NCI-H2227 treated with DMSO at 0.1 percent for 48 hours (cell line): ENCODE data around the gene F11R.
"Not testable (repeated sequence)": the region's sequence is repeated elsewhere in the genome, so short reads cannot be mapped to it uniquely, and the experiment has no call there.

ENCODE experiments used
- DNase-seq: peaks from one replicate; lab custom pipeline; 2025; lab: John Stamatoyannopoulos, UW

The F11R gene

GRCh38 chr1:160971618-160972056, 49.3 kb downstream of the F11R start:
- DNase-seq, result no peak

GRCh38 chr1:160963521-160963920, 57.4 kb downstream of the F11R start:
- no peak for DNase-seq

- DNase-seq, result no peak
These were observed 59.5 kb downstream of the F11R start for GRCh38 chr1:160961419-160961818.

- DNase-seq, result no peak
These were observed 64.0 kb downstream of the F11R start for GRCh38 chr1:160956966-160957365.

- DNase-seq, result peak; percentile 3
These were observed 66.5 kb downstream of the F11R start, which contains the start of gene ITLN2 for GRCh38 chr1:160954158-160955104. ITLN2 (minus strand) TSS chr1:160954809; CDS start chr1:160954741, 68 bp downstream.

GRCh38 chr1:160953030-160953429, 67.9 kb downstream of the F11R start:
- DNase-seq, result no peak

- DNase-seq, result no peak
These were observed 68.8 kb downstream of the F11R start for GRCh38 chr1:160952129-160952510.

- no peak for DNase-seq
These were observed 69.4 kb downstream of the F11R start for GRCh38 chr1:160951443-160952128.

- DNase-seq, result no peak
These were observed 70.3 kb downstream of the F11R start for GRCh38 chr1:160950657-160951056.

- no peak for DNase-seq
These were observed 71.1 kb downstream of the F11R start for GRCh38 chr1:160949881-160950280.

GRCh38 chr1:160949216-160949880, 71.6 kb downstream of the F11R start:
- DNase-seq, result peak; percentile 31

- not testable (repeated sequence) for DNase-seq
These were observed 73.7 kb downstream of the F11R start for GRCh38 chr1:160947174-160947759.

GRCh38 chr1:160945881-160946280, 75.1 kb downstream of the F11R start:
- DNase-seq, result not testable (repeated sequence)
